ENCODE measurements around the gene TUBA3D. TPM values are rescaled to one million over a fixed set of nuclear protein-coding genes. Genes with fewer than 3 reads are reported as not detected.

Gene TUBA3D
- total and polyA plus RNA-seq, 2 of the 13 experiments (the other 11 are each of a cell fraction or from before 2014, with no cell fraction given) = not detected

- TF ChIP-seq ZBTB40 (IDR thresholded peaks at IDR 0.05) = no peak
- TF ChIP-seq ZBTB40 (CRISPR knock-in tag; IDR thresholded peaks at IDR 0.05) = peak; percentile 58; the same call in 1 of the 2 replicates
- TF ChIP-seq MTF1 (CRISPR knock-in tag; IDR thresholded peaks at IDR 0.05) = peak; percentile 99
- TF ChIP-seq ZNF230 (CRISPR knock-in tag; IDR thresholded peaks at IDR 0.05) = peak; percentile 44; the same call in 1 of the 2 replicates
- TF ChIP-seq KDM2A (CRISPR knock-in tag; IDR thresholded peaks at IDR 0.05; ENCODE audit: borderline replicate concordance, low read depth) = peak; percentile 81
- TF ChIP-seq ZNF891 (CRISPR knock-in tag; IDR thresholded peaks at IDR 0.05) = peak; percentile 93; the same call in 1 of the 2 replicates
- TF ChIP-seq IRF9 (CRISPR knock-in tag; IDR thresholded peaks at IDR 0.05; ENCODE audit: borderline replicate concordance) = peak; percentile 80
- no peak for TF ChIP-seq ATF7 (IDR thresholded peaks at IDR 0.05)
- TF ChIP-seq ATF7 (CRISPR knock-in tag; IDR thresholded peaks at IDR 0.05) = no peak
- TF ChIP-seq ATF4 (CRISPR knock-in tag; IDR thresholded peaks at IDR 0.05) = no peak
- TF ChIP-seq ZFP82 (CRISPR knock-in tag; IDR thresholded peaks at IDR 0.05; ENCODE audit: borderline replicate concordance) = 0 out of 2 replicates have a peak, but pooled peaks have one; percentile 78
- TF ChIP-seq REPIN1 (CRISPR knock-in tag; IDR thresholded peaks at IDR 0.05; ENCODE audit: borderline replicate concordance, low read depth) = peak; percentile 68; the same call in 1 of the 2 replicates
- TF ChIP-seq ZSCAN29 (CRISPR knock-in tag; conservative IDR thresholded peaks at IDR 0.05) = no peak
- TF ChIP-seq ZNF740 (CRISPR knock-in tag; IDR thresholded peaks at IDR 0.05) = peak; percentile 97
- peak; percentile 68 for TF ChIP-seq TOE1 (CRISPR knock-in tag; IDR thresholded peaks at IDR 0.05)
- peak; percentile 85 for TF ChIP-seq PHF8 (CRISPR knock-in tag; IDR thresholded peaks at IDR 0.05)
- TF ChIP-seq REL (CRISPR knock-in tag; conservative IDR thresholded peaks at IDR 0.05) = peak; percentile 10; the same call in 1 of the 2 replicates
Measured at GRCh38 chr2:131492418-131493198, 16.7 kb downstream of the TUBA3D start (continued).

All from HepG2 (cell line).